HG03457 (cell line): ENCODE measurements around the gene HERPUD2.
"Not testable (repeated sequence)": the region's sequence is repeated elsewhere in the genome, so short reads cannot be mapped to it uniquely, and the experiment has no call there.

Source experiments
- ATAC-seq: cut with Tn5 transposase; IDR thresholded peaks from one replicate; pipeline ENCODE4 v1.9.1; 2021; ENCODE audit warnings: moderate number of reproducible peaks; ENCODE audit not compliant: unreplicated experiment

The HERPUD2 gene

GRCh38 chr7:35623381-35623780, 71.6 kb downstream of the HERPUD2 start:
- no peak for ATAC-seq

DNA sequence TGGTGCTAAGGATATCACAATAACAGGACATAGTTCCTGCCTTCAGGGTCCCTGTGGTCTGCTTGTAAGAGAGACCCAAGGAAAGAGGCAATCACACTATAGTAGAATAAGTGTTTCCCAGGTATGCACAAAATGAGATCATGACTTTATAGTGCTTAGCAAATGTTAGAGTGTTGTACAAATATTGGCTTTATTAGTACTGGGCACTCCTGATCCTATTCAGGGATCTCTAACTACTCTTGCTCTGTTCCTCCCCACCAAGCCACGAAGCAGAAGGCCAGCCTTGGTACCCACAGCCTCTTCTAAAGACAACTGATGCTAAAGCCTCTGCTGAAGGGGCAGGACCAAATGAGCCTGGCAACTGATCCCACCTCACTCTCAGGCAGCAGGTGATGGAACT, 75.1 kb downstream of the HERPUD2 start:
- ATAC-seq = no peak

- ATAC-seq = no peak
Observed at GRCh38 chr7:35617041-35617440, 77.9 kb downstream of the HERPUD2 start.

- no peak for ATAC-seq
Observed at GRCh38 chr7:35613150-35613549, 81.8 kb downstream of the HERPUD2 start.

DNA sequence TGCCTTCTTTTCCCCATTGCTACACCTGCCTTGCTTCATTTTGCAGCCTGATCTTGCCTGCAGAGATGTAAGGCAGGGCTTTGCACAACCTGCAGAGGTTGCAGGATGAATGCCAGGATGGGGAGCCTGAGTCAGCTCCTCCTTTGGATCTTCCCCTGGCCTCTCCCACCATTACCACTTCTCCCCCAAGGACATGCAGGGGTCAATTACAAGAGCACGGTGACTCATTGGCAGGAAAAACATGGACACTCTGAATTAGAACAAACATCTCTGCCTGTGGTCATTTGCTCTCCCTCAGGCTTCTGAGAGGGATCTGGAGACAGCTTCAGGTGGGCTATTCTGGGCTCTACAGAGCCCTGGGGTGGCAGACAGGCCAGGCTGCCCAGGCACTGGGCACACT, 89.2 kb downstream of the HERPUD2 start:
- ATAC-seq = no peak

- ATAC-seq = no peak
Observed at GRCh38 chr7:35604595-35604994, 90.3 kb downstream of the HERPUD2 start.

- no peak for ATAC-seq
Observed at GRCh38 chr7:35599645-35600044, 95.3 kb downstream of the HERPUD2 start.

- no peak for ATAC-seq
Observed at GRCh38 chr7:35599061-35599460, 95.9 kb downstream of the HERPUD2 start.

- ATAC-seq = no peak
Observed at GRCh38 chr7:35596061-35596460, 98.9 kb downstream of the HERPUD2 start.

DNA sequence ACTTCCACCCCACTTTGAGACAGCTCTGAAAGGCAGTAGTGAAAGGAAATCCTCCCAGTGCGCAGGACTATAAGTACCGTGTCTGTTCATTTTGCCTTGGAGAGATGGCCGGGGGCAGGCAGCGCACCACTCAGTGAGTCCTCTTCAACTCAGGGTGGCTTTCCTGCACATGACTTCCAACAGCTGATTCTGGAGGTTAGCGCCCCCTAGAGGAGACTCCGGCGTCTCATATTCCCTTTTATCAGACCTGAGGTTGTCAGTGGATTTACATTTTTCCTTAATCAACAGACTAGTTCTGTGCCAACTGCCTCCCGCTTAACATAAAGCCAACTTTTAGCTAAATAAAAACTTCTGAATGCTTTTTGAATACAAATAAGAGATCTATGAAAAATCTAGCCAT, 101.0 kb downstream of the HERPUD2 start:
- no peak for ATAC-seq

DNA sequence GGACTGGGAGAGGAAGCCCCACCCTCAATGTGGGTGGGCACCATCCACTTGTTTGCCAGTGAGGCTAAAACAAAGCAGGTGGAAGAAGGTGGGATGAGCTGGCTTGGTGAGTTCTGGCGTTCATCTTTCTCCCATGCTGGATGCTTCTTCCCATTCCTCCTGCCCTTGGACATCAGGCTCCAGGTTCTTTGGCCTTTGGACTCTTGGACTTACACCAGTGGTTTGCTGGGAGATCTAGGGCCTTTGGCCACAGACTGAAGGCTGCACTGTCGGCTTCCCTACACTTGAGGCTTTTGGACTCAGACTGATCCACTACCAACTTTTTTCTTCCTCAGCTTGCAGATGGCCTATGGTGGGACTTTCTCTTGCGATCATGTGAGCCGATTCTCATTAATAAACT, 106.3 kb downstream of the HERPUD2 start:
- no peak for ATAC-seq

DNA sequence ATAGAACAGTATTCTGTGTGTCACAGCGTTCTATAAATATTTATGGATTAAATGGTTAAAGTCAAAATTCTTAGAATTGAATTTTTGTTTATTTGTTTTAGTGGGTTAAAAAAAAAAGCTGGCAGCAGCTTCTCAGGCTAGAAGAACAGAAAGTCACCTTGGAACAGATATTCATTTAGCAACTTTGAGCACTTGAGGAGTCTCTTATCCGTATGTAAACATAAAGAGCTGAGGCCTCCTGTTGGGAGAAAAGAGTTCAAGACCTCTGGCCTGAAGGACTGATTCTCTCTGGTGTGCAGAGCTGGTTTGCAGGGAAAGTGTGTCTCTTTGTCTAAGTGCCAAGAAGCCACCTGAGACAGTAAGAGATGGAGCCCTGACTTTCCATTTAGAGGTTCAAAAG, 109.9 kb downstream of the HERPUD2 start:
- no peak for ATAC-seq

DNA sequence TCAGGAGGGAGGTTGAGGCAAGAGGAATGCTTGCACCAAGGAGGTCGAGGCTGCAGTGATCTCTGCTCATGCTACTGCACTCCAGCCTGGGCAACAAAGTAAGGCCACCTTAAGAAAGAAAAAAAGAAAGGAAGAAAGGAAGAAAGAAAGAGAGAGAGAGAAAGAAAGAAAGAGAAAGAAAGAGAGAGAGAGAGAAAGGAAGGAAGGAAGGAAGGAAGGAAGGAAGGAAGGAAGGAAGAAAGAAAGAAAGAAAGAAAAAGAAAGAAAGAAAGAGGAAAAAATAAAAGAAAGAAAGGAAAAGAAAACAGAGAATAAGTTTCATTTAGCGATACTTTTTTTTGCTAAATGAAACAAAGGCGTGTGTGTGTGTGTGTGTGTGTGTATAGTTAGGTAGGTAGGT, 110.4 kb downstream of the HERPUD2 start:
- not testable (repeated sequence) for ATAC-seq
